PFSK-1 (cell line): ENCODE measurements around the gene FREM1.

Experiments used
- FOXP2 ChIP-seq: optimal IDR thresholded peaks from 2 replicates; pipeline ENCODE3; 2011; ENCODE audit warnings: borderline replicate concordance, control low read depth, inconsistent platforms; ENCODE audit not compliant: insufficient read depth; ENCODE audit errors: extremely low read length, extremely low read depth
- POLR2AphosphoS5 ChIP-seq: IDR thresholded peaks from 2 replicates; pipeline ENCODE4 v1.6.1; 2012; ENCODE audit warnings: low read depth, mild to moderate bottlenecking, control low read depth, low read length, moderate library complexity
- REST ChIP-seq, 2 experiments: IDR thresholded peaks; 2 replicates each; pipeline versions ENCODE4 v1.6.1 to v1.8.0; 2011 to 2012; ENCODE audit warnings: low read depth in 2 of 2, low read length in 2 of 2, control low read depth in 1 of 2, inconsistent platforms in 1 of 2, mild to moderate bottlenecking in 1 of 2, moderate library complexity in 1 of 2; ENCODE audit not compliant: insufficient read depth in 1 of 2
- SIN3A ChIP-seq: IDR thresholded peaks from 2 replicates; pipeline ENCODE4 v1.6.1; 2012; ENCODE audit warnings: mild to moderate bottlenecking, low read length, moderate library complexity, borderline replicate concordance; ENCODE audit not compliant: insufficient read depth
- TAF1 ChIP-seq: IDR thresholded peaks from 2 replicates; pipeline ENCODE4 v1.6.1; 2012; ENCODE audit warnings: low read length, control low read depth, borderline replicate concordance; ENCODE audit not compliant: insufficient read depth

FREM1 gene

GRCh38 chr9:14770592-14770991 is 139.6 kb downstream of the FREM1 start:
- TF ChIP-seq POLR2AphosphoS5 (no peak), TAF1 (no peak), REST (IDR thresholded peaks at IDR 0.05; ENCODE audit: insufficient read depth in 1 of 2, low read depth in 2 of 2, low read length in 2 of 2) (no peak), SIN3A (no peak), FOXP2 (no peak)

GRCh38 chr9:14769230-14769571 is 141.0 kb downstream of the FREM1 start:
- no peak for TF ChIP-seq REST (IDR thresholded peaks at IDR 0.05; ENCODE audit: insufficient read depth in 1 of 2, low read depth in 2 of 2, low read length in 2 of 2)
- no peak for TF ChIP-seq POLR2AphosphoS5
- TF ChIP-seq SIN3A: no peak
- TF ChIP-seq TAF1: no peak
- TF ChIP-seq FOXP2: no peak

GRCh38 chr9:14768405-14769229 is 141.6 kb downstream of the FREM1 start:
- TF ChIP-seq REST (IDR thresholded peaks at IDR 0.05; ENCODE audit: insufficient read depth in 1 of 2, low read depth in 2 of 2, low read length in 2 of 2) (no peak), FOXP2 (no peak), TAF1 (no peak), POLR2AphosphoS5 (no peak), SIN3A (no peak)

- TF ChIP-seq POLR2AphosphoS5: no peak
- no peak for TF ChIP-seq SIN3A
- TF ChIP-seq TAF1: no peak
- no peak for TF ChIP-seq FOXP2
- TF ChIP-seq REST (IDR thresholded peaks at IDR 0.05; ENCODE audit: insufficient read depth in 1 of 2, low read depth in 2 of 2, low read length in 2 of 2): no peak
These were observed 143.9 kb downstream of the FREM1 start for GRCh38 chr9:14766299-14766698.
